A673 (cell line): ENCODE measurements around the gene MCAM. TPM values are rescaled to one million over a fixed set of nuclear protein-coding genes. Genes with fewer than 3 reads are reported as not detected.

Experiments
- Bru-seq: library from RNA; stranded (reverse); fragments of 400-500 nt; gene quantifications from one replicate; lab custom pipeline; 2021; lab: Mats Ljungman, UMichigan
- BruChase-seq, 2 experiments: library from RNA; stranded (reverse); fragments of 400-500 nt; gene quantifications; one replicate each; lab custom pipeline; 2021; lab: Mats Ljungman, UMichigan
- BruUV-seq: library from RNA; stranded (reverse); fragments of 400-500 nt; replicated peaks from 2 replicates; lab custom pipeline; 2021; lab: Mats Ljungman, UMichigan
- CTCF ChIA-PET: fragments of 300-600 bp; sonication (Branson Sonifier 250); formaldehyde crosslinking; loops from one replicate; lab custom pipeline; 2022; ENCODE audit warnings: antibody characterized with exemption; lab: Charles Lee
- POLR2A ChIA-PET: fragments of 300-600 bp; sonication (Branson Sonifier 250); formaldehyde crosslinking; loops from one replicate; lab custom pipeline; 2022; ENCODE audit warnings: antibody characterized with exemption; ENCODE audit not compliant: low non-redundant PET; lab: Charles Lee
- DNase-seq: peaks from one replicate; pipeline ENCODE4 v3.0.0-alpha.2; 2015; ENCODE audit warnings: low spot score
- H3K27ac ChIP-seq: fragments of 200-600 bp; sonication (generic); 2 replicates; pipeline ENCODE4 v1.5.1; 2016; ENCODE audit warnings: mixed run types, low read depth, mild to moderate bottlenecking, mixed read lengths, antibody characterized with exemption, low read length; ENCODE audit not compliant: poor library complexity, severe bottlenecking
- H3K27me3 ChIP-seq: fragments of 200-600 bp; sonication (generic); replicated peaks from 2 replicates; pipeline ENCODE4 v1.6.1; 2017; ENCODE audit warnings: mixed run types, low read depth, mild to moderate bottlenecking, mixed read lengths, antibody characterized with exemption, low read length; ENCODE audit not compliant: insufficient read depth, poor library complexity
- H3K36me3 ChIP-seq: fragments of 200-600 bp; sonication (generic); 2 replicates; pipeline ENCODE4 v1.6.1; 2016; ENCODE audit warnings: mixed run types, mild to moderate bottlenecking, mixed read lengths, antibody characterized with exemption, low read length; ENCODE audit not compliant: insufficient read depth, poor library complexity, severe bottlenecking
- H3K4me1 ChIP-seq: fragments of 200-600 bp; sonication (generic); 2 replicates; pipeline ENCODE4 v1.6.1; 2017; ENCODE audit warnings: mixed run types, mild to moderate bottlenecking, mixed read lengths, antibody characterized with exemption, low read length; ENCODE audit not compliant: insufficient read depth, poor library complexity, severe bottlenecking
- H3K4me3 ChIP-seq: fragments of 200-600 bp; sonication (generic); 2 replicates; pipeline ENCODE4 v1.5.1; 2016; ENCODE audit warnings: low read depth, mixed run types, mild to moderate bottlenecking, mixed read lengths, low read length; ENCODE audit not compliant: poor library complexity, severe bottlenecking
- H3K9me3 ChIP-seq: fragments of 200-600 bp; sonication (generic); 2 replicates; pipeline ENCODE4 v1.6.1; 2016; ENCODE audit warnings: mixed run types, low read depth, mild to moderate bottlenecking, mixed read lengths, antibody characterized with exemption, low read length; ENCODE audit not compliant: poor library complexity, severe bottlenecking
- EZH2 ChIP-seq: fragments of 200-600 bp; sonication (generic); IDR thresholded peaks from 2 replicates; pipeline ENCODE4 v1.6.1; 2017; ENCODE audit warnings: borderline replicate concordance, low read depth, mild to moderate bottlenecking, mixed read lengths, antibody characterized with exemption, low read length; ENCODE audit not compliant: poor library complexity, severe bottlenecking
- intact Hi-C: fragments of 100-400 bp; cut with micrococcal nuclease; formaldehyde crosslinking; loops from one replicate; pipeline ENCODE4 v1.10.0; 2022; ENCODE audit not compliant: unreplicated experiment
- long read RNA-seq: library from polyadenylated mRNA; stranded (forward); transcript quantifications from one replicate; pipeline ENCODE4 v2.0.0, GENCODE V29; 2022
- total RNA-seq: library from RNA; stranded (reverse); gene quantifications from 2 replicates; pipeline ENCODE4 v1.2.3, GENCODE V29; 2021
- TF ChIP-seq, protein P1 (sequence below): fragments of 300-800, 200-600 bp; sonication (generic); conservative IDR thresholded peaks from 2 replicates; pipeline ENCODE4 v1.5.1; 2017; ENCODE audit warnings: low read depth, mild to moderate bottlenecking, antibody characterized with exemption, low read length, moderate library complexity, mixed read lengths

The MCAM gene, protein sequence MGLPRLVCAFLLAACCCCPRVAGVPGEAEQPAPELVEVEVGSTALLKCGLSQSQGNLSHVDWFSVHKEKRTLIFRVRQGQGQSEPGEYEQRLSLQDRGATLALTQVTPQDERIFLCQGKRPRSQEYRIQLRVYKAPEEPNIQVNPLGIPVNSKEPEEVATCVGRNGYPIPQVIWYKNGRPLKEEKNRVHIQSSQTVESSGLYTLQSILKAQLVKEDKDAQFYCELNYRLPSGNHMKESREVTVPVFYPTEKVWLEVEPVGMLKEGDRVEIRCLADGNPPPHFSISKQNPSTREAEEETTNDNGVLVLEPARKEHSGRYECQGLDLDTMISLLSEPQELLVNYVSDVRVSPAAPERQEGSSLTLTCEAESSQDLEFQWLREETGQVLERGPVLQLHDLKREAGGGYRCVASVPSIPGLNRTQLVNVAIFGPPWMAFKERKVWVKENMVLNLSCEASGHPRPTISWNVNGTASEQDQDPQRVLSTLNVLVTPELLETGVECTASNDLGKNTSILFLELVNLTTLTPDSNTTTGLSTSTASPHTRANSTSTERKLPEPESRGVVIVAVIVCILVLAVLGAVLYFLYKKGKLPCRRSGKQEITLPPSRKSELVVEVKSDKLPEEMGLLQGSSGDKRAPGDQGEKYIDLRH
- total RNA-seq: 14.4 and 20.0 TPM in 2 replicates
- Bru-seq, nascent RNA: percentile 48 among the genes with signal in this experiment
- percentile 57 among the genes with signal in this experiment for BruChase-seq, experiment 1, labeled RNA remaining after a 2-hour chase
- BruChase-seq, experiment 2, labeled RNA remaining after a 6-hour chase: percentile 72 among the genes with signal in this experiment
- long read RNA-seq, transcript MCAM-201 (16 exons, 3,313 nt): major isoform, 6 of 11 reads
- long read RNA-seq, partial matches to known transcripts: 2 of 11 reads
- long read RNA-seq, other reads (novel, unspliced or antisense): 3 of 11 reads

DNA sequence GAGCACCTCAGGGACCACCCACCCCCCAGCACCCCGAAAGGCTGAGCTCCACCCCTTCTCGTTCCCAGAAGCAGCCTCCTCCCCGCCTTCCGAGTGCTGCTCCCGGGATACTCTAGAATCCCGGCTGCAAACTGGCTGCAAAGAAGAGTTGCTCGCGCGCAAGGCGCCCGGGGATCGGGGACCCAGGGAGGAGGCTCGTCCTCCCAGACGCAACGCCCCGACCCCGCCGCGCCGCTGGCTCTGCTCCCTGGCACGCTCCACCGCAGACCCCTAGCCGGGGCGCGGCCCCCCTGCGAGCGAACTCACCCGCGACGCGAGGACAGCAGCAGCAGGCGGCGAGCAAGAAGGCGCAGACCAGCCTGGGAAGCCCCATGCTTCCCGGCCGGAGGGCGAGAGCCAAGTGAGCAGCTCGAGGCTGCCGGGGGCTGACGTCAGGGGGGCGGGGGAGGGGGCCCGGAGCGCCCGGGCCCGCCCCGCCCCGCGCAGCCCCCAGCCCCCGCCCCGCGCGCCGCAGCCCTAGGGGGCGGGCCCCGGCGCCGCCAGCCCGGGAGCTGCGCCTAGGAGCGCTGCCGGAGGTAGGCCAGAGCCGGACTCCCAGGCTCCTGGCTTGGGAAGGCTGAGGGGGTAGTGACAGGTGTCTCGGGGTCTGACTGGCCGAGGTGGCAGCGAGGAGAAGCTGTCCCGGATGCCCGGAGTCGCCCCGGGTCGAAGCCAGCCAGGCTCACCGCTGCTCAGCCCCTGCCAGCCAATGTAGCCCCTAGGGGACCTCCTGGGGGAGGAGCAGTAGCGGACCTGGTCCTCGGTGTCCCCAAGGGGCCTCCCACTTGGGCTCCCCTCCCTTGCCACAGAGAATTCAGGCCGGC lies at the start of gene MCAM:
Gene MCAM (minus strand): TSS at position 402 of the 863 bp plus-strand sequence. CDS start 29 bp downstream, at position 373.
- intact Hi-C loops: no loop called here
- H3K27ac ChIP-seq: peak within 1 kb of the TSS; percentile 40
- H3K9me3 ChIP-seq: no peaks in the 10 kb centered on the region
- no peaks in the 10 kb centered on the region for H3K27me3 ChIP-seq
- H3K4me1 ChIP-seq: peaks cover 25% of the 10 kb centered on the region
- no TSS peak for BruUV-seq
- POLR2A ChIA-PET: interaction anchor here (1.0 kb wide), 1 partner anchor 11 kb away, joined by 3 read pairs; no protein-coding TSS in a partner anchor
- DNase-seq: peak; percentile 61
- CTCF ChIA-PET: interaction anchor here (0.5 to 1.1 kb wide), 5 partner anchors 21 to 174 kb away, joined by 3 to 5 read pairs (median 4); no protein-coding TSS in a partner anchor
- peak within 1 kb of the TSS; percentile 62 for H3K4me3 ChIP-seq
- H3K36me3 ChIP-seq: no peaks in the 10 kb centered on the region
- TF ChIP-seq, protein P1, sequence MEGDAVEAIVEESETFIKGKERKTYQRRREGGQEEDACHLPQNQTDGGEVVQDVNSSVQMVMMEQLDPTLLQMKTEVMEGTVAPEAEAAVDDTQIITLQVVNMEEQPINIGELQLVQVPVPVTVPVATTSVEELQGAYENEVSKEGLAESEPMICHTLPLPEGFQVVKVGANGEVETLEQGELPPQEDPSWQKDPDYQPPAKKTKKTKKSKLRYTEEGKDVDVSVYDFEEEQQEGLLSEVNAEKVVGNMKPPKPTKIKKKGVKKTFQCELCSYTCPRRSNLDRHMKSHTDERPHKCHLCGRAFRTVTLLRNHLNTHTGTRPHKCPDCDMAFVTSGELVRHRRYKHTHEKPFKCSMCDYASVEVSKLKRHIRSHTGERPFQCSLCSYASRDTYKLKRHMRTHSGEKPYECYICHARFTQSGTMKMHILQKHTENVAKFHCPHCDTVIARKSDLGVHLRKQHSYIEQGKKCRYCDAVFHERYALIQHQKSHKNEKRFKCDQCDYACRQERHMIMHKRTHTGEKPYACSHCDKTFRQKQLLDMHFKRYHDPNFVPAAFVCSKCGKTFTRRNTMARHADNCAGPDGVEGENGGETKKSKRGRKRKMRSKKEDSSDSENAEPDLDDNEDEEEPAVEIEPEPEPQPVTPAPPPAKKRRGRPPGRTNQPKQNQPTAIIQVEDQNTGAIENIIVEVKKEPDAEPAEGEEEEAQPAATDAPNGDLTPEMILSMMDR: no peak
- no peak for TF ChIP-seq EZH2

DNA sequence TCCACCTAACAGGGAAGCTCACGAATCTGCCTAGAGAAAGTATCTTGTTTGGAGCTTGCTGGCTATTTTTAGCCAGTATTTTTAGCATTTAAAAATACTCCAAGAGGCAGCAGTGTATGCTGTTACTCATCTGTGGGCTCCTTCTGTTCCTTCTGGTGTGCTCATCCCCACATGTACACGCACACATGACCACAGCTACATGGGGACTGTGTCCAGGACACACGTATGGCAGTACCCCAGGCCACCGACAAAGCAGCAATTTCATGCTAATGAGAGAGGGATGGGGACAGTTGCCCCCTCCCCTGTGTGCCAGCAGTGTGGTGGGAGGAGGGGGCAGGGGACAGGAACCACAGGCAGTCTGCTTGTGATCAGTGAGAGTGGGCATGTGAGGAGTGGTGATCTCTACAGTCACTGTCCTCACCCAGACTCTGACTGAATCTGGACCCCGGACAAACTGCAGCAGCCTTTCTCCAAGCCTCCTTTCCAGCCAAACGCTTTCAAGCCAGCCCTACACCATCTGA lies 48.2 kb upstream of the MCAM start:
- ChIA-PET POLR2A (no interaction called here), CTCF (interaction anchor here (0.6 kb wide), 1 partner anchor 9 kb away, joined by 3 read pairs; no protein-coding TSS in a partner anchor)
- TF ChIP-seq, protein P1: no peak
- H3K36me3 ChIP-seq: no peaks in the 10 kb centered on the region
- no peaks in the 10 kb centered on the region for H3K27me3 ChIP-seq
- no peaks in the 10 kb centered on the region for H3K9me3 ChIP-seq
- peaks cover 45% of the 10 kb centered on the region for H3K4me1 ChIP-seq
- DNase-seq: no peak
- no peak overlapping the region for H3K4me3 ChIP-seq
- intact Hi-C loops: no loop called here
- H3K27ac ChIP-seq: no peak overlapping the region
- no TSS peak for BruUV-seq
